GOT3 (cell line): Measurements from ENCODE around the gene ZCCHC9.
"Not testable (repeated sequence)": the region's sequence is repeated elsewhere in the genome, so short reads cannot be mapped to it uniquely, and the experiment has no call there.

Source experiments
- DNase-seq: peaks from one replicate; lab custom pipeline; 2025; ENCODE audit warnings: mixed read lengths; lab: John Stamatoyannopoulos, UW

Gene ZCCHC9, protein sequence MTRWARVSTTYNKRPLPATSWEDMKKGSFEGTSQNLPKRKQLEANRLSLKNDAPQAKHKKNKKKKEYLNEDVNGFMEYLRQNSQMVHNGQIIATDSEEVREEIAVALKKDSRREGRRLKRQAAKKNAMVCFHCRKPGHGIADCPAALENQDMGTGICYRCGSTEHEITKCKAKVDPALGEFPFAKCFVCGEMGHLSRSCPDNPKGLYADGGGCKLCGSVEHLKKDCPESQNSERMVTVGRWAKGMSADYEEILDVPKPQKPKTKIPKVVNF

DNA sequence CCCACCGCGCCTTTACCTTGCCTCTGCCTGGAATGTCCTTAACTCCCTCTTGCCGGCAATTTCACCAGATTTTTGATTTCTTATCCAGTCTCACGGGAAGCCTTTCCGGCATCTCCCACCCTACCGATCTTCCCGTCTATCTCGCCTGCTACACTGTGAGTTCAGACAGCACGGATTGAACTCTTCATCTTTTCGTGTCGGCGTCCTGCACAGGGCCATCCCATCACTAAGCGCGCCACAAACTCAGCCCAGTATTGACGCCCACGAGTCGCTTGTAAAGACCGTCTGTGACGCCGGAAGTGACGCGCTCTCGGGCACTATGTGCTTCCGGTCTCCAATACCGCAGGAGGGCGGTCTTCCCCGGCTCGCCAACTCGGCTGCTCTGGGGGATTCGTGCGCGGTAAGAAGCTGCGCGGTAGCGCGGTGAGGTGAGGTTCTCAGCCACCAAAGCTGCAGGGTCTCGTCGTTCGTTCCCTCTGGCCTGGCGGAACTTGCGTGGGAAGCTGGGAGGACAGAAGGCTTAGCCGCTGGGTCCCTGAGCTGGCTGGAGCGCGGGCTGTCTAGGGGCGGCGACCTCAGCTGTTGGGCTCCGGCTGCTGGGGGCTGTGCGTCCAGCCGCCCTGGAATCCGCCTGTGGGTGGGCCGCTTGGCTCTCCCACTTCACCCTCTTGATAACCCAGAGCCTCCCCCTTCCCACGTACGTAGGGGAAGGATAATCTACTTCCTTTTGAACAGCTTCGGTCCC lies at the start of gene ZCCHC9:
Gene ZCCHC9, plus strand, starts transcription at position 317 of the 745 bp plus-strand sequence. CDS start 3,171 bp downstream, outside the sequence.
- peak; percentile 51 for DNase-seq

DNA sequence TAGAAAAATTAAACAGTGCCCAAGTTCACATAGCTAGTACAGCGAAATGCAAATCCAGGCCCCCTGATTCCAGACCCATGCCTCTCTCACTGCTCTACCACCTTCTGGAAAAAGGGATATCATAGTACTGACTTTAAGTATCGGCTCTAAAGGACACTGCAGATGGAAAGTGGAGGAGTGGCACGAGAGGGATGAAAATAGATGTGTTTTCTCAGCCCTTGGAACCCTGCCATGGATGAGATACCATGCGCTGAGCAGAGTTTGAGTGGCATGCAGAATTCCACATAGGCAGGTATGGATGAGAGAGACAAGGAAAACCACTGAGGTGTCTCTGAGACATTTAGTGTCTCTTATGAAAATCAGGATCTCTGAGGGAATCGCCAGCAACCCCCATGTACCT lies 49.5 kb upstream of the ZCCHC9 start:
- DNase-seq = no peak

- no peak for DNase-seq
These were observed 48.5 kb upstream of the ZCCHC9 start for GRCh38 chr5:81252904-81253303.

GRCh38 chr5:81253875-81254274 lies 47.5 kb upstream of the ZCCHC9 start:
- no peak for DNase-seq

GRCh38 chr5:81254886-81255559 lies 46.4 kb upstream of the ZCCHC9 start:
- no peak for DNase-seq

DNA sequence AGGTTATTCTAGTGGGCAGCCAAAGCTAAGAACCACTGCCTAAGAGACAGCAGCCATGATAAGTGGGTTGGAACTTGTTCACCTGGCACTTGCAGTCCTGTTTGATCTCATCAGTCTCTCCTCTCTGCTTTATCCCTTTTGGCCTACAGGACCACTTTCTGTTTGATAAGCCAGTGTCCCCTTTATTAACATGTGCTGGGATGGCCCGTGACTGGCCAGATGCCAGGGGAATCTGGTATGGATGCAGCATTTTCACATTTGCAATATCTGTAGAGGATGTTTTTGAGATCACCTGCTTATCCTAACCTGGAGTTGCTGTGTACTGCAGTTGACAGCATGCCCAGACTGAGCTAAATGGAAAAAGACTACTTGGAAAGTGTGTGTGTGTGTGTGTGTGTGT lies 44.6 kb upstream of the ZCCHC9 start:
- no peak for DNase-seq

GRCh38 chr5:81262796-81263195 lies 38.6 kb upstream of the ZCCHC9 start:
- not testable (repeated sequence) for DNase-seq

DNA sequence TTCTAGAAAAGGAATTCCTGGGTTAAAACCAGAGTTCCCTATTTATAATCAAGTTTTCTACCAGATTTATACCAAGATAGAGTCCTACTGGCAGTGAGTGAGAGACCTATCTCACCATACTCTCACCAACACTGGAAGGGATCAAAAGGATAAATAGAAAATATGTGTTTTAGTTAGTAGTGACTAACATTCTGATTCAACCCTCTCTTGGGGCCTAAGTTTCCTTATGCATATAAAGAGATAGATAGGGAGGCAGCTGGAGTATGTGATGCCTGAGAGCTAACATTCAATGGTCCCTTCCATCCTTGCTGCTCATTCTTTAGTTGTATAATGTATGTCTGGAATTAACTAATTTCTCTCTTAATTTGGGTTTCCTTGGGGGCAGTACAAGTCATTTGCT lies 36.3 kb upstream of the ZCCHC9 start:
- DNase-seq = no peak

GRCh38 chr5:81268521-81269196 lies 32.7 kb upstream of the ZCCHC9 start:
- no peak for DNase-seq

DNA sequence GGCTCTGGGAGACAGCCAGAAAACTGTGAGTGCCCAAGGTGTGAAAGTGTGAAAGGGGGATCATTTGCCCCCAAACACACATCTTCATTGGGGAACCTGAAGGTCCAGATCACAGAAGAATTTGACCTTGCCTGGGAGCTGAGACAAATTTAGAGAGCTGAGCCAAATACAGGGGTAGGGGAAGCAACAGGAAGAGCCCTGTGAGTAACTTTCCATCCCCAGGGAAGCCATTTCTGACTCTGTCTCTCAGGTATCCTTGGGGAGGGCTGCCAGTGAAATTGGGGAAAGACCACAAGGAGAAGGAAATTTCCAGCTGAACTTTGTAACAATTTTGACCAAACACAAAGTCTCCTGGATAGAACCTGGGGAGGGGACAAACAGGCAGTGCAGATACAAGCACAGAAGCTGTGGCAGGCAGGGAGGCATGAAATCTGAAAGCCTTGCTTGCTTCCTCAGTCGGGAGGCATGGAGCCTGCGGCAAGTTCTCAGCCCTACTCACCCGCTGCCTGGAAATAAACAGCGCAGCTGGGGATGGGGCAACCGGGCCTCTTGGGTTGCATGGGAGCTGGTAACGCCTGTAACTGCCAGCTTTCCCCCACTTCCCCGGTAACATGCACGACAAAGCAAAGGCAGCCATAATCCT lies 31.5 kb upstream of the ZCCHC9 start:
- no peak for DNase-seq

DNA sequence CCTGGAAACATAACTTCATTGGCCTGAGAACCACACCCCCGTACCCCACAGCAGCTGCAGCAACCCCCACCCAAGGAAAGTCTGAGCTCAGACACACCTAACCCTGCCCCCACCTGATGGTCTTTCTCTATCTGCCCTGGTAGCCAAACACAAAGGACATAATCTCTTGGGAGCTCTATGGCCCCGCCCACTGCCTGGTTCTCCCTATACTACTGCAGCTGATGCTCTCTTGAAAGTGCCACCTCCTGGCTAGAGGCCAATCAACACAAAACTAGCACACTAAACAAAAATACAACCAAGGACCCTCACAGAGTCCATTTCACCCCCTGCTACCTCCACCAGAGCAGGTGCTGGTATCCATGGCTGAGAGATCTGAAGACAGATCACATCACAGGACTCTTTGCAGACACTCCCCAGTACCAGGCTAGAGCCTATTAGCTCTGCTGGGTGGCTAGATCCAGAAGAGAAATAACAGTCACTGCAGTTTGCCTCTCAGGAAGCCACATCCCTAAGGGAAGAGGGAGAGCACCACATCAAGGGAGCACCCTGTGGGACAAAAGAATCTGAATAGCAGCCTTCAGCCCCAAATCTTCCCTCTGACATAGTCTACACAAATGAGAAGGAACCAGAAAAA lies 30.9 kb upstream of the ZCCHC9 start:
- not testable (repeated sequence) for DNase-seq

- no peak for DNase-seq
These were observed 17.4 kb upstream of the ZCCHC9 start for GRCh38 chr5:81283976-81284375.

DNA sequence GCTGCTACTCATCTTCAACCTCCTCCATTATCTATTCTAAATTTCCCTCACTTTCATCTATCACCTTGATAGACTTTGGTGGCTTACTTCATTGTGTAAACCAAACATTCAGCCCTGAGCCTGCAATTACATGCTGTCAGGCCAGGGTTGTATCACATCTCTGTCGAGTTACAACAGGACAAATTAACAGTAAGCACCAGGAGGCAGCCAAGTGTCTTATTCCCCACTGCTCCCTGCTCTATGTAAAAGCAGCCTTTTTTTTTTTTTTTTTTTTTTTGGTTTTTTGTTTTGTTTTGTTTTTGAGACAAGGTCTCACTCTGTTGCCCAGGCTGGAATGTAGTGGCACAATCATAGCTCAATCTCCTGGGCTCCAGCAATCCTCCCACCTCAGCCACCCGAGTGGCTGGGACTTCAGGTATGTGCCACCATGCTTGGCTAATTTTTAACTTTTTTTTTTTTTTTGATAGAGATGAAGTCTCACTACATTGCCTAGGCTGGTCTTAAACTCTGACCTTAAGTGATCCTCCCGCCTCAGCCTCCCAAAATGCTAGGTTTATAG lies 15.2 kb upstream of the ZCCHC9 start:
- DNase-seq = no peak

GRCh38 chr5:81288021-81288433 lies 13.4 kb upstream of the ZCCHC9 start:
- DNase-seq = no peak

DNA sequence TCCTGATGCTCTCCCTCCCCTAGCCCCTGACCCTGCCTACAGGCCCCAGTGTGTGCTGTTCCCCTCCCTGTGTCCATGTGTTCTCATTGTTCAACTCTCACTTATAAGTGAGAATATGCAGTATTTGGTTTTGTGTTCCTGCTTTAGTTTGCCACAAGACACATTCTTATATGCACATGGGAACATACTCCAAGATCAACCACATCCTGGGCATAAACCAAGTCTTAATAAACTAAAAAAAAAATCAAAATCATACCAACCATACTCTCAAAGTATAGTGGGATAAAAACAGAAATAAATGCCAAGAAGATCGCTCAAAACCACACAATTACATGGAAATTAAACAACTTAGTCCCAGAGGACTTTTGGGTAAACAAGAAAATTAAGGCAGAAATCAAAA lies 11.2 kb upstream of the ZCCHC9 start:
- DNase-seq = no peak

- no peak for DNase-seq
These were observed 9.3 kb upstream of the ZCCHC9 start for GRCh38 chr5:81292130-81292529.

DNA sequence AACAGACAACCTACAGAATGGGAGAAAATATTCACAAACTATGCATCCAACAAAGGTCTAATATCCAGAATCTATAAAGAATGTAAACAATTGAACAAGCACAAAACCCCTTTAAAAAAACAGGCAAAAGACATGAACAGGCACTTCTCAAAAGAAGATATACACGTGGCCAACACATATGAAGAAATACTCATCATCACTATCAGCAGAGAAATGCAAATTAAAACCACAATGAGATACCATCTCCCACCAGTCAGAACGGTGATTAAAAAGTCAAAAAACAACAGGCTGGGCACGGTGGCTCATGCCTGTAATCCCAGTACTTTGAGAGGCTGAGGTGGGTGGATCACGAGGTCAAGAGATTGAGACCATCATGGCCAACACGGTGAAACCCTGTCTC lies 7.4 kb upstream of the ZCCHC9 start:
- DNase-seq = not testable (repeated sequence)

DNA sequence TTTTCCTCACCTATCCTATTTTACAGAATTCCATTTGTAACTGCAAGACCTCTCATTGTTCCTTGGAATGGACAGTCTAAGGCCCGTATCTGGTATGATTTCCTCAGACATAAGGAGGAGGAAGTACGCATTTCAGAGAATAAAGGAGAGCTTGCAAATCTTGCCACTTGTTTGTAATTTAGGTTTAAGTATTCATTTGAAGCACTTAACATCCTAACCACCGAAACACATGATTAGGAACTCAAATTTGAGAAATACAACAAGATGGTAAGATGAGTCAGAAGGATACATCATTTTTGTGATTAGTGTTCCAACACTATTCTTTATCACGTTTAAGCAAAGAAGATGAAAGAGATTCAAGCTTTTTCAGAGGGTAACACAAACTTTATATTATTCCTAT lies 3.9 kb upstream of the ZCCHC9 start:
- no peak for DNase-seq

DNA sequence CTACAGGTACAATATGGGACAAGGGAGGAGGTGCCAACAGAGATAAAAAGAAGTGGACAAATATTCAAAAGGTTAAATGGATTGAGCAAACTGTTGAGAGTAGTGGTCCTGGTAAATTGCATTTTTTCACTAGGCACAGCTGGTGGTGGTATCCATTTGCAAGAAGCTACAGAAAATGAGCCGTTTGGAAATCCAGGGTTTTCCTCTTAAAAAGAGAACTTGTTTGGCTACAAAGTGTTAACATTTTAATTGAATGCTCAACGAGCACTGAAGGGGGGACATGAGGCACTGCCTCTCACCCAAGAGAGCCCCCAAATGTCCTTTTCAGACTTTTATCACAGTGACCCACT lies 491 bp upstream of the ZCCHC9 start:
- no peak for DNase-seq

- no peak for DNase-seq
These were observed 1.2 kb downstream of the ZCCHC9 start for GRCh38 chr5:81302596-81302995.

DNA sequence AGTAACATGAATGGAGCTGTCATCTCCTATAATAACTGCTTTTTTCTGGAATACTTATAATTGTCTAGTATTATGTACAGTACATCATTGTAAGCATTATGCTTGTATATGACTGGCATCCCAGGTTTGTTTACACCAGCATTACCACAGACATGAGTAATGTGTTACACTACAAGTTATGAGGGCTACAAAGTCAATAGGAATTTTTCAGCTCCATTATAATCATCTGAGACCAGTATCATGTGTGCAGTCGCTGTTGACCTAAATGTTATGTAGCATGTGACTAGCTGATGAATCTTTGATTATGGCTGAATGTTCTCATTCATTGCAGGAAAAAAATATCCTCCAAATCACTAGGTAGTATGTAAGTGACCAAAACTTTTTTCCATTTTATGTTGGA lies 2.2 kb downstream of the ZCCHC9 start:
- no peak for DNase-seq
